Ascending aorta (tissue), 2 donors: ENCODE results near the gene ENDOV. TPM values are rescaled to one million over a fixed set of nuclear protein-coding genes. Genes with fewer than 3 reads are reported as not detected.

ENCODE experiments used
- DNase-seq, 2 donors: peaks; one replicate each; pipeline ENCODE4 v3.0.0-alpha.2; 2019; ENCODE audit warnings: low spot score in 2 of 2
- H3K27ac ChIP-seq, 2 donors: fragments of 200-600 bp; sonication (generic); one replicate each; pipeline ENCODE4 v1.5.1; 2016 to 2017; ENCODE audit warnings: mild to moderate bottlenecking in 1 of 2
- H3K27me3 ChIP-seq: fragments of 200-600 bp; sonication (generic); one replicate; pipeline ENCODE4 v1.5.1; 2017
- H3K36me3 ChIP-seq, 2 donors: fragments of 200-600 bp; sonication (generic); one replicate each; pipeline ENCODE4 v1.5.1; 2016
- H3K4me1 ChIP-seq, 2 donors: fragments of 200-600 bp; sonication (generic); one replicate each; pipeline ENCODE4 v1.5.1; 2016 to 2017; ENCODE audit warnings: mild to moderate bottlenecking in 1 of 2
- H3K4me3 ChIP-seq, 2 donors: fragments of 200-600 bp; sonication (generic); one replicate each; pipeline ENCODE4 v1.5.1; 2016 to 2017; ENCODE audit warnings: mild to moderate bottlenecking in 1 of 2
- H3K9me3 ChIP-seq, 2 donors: fragments of 200-600 bp; sonication (generic); one replicate each; pipeline ENCODE4 v1.5.1; 2016
- CTCF ChIP-seq, 3 experiments: fragments of 200-600 bp in 2 of 3; fragments of 450-650 bp in 1 of 3; sonication (generic) in 2 of 3; IDR thresholded peaks; one replicate each; pipeline ENCODE4 v1.5.1; 2016 to 2019; ENCODE audit warnings: antibody characterized with exemption in 3 of 3, mild to moderate bottlenecking in 1 of 3, moderate library complexity in 1 of 3
- intact Hi-C: fragments of 100-400 bp; cut with DNase I; formaldehyde crosslinking; loops from one replicate; pipeline ENCODE4 v1.15.1; 2023
- total RNA-seq: library from RNA; depleted of rRNA; stranded (reverse); fragments of >200 nt; gene quantifications from one replicate; pipeline ENCODE4 v1.1.0, GENCODE V29; 2016

Gene ENDOV
- total RNA-seq, 1 donor from 2014 or later = 18.0 TPM

GRCh38 chr17:80388601-80389000 is 26.4 kb upstream of the ENDOV start:
- H3K9me3 ChIP-seq = no peaks in the 10 kb centered on the region
- H3K4me3 ChIP-seq = no peak overlapping the region
- TF ChIP-seq CTCF (IDR thresholded peaks at IDR 0.05) = no peak
- no peaks in the 10 kb centered on the region for H3K4me1 ChIP-seq
- H3K36me3 ChIP-seq = peaks cover 94% of the 10 kb centered on the region in 2 donors
- H3K27ac ChIP-seq = no peak overlapping the region
- no peaks in the 10 kb centered on the region for H3K27me3 ChIP-seq
- DNase-seq = no peak
- intact Hi-C loops = no loop called here

GRCh38 chr17:80389011-80389995 is 25.7 kb upstream of the ENDOV start:
- Histone ChIP-seq H3K4me1 (no peaks in the 10 kb centered on the region), H3K36me3 (peaks cover 94 to 95% of the 10 kb centered on the region in 2 donors)

GRCh38 chr17:80393241-80393890 is 21.6 kb upstream of the ENDOV start:
- TF ChIP-seq CTCF (IDR thresholded peaks at IDR 0.05) = no peak
- no peak overlapping the region for H3K27ac ChIP-seq
- DNase-seq = no peak
- peaks cover 60 to 71% of the 10 kb centered on the region in 2 donors for H3K36me3 ChIP-seq
- no peaks in the 10 kb centered on the region for H3K9me3 ChIP-seq
- no peaks in the 10 kb centered on the region for H3K27me3 ChIP-seq
- no peaks in the 10 kb centered on the region for H3K4me1 ChIP-seq
- intact Hi-C loops = no loop called here
- no peak overlapping the region for H3K4me3 ChIP-seq

More at GRCh38 chr17:80389011-80389995, 25.7 kb upstream of the ENDOV start:
- Histone ChIP-seq H3K9me3 (no peaks in the 10 kb centered on the region), H3K4me3 (no peak overlapping the region), H3K27me3 (no peaks in the 10 kb centered on the region), H3K27ac (no peak overlapping the region)
- intact Hi-C loops = no loop called here
- DNase-seq = no peak
- TF ChIP-seq CTCF (IDR thresholded peaks at IDR 0.05) = no peak

- H3K36me3 ChIP-seq = peaks cover 54 to 65% of the 10 kb centered on the region in 2 donors
- H3K4me1 ChIP-seq = no peaks in the 10 kb centered on the region
- no peaks in the 10 kb centered on the region for H3K27me3 ChIP-seq
- H3K27ac ChIP-seq = no peak overlapping the region
- DNase-seq = no peak
- TF ChIP-seq CTCF (IDR thresholded peaks at IDR 0.05) = no peak
- H3K4me3 ChIP-seq = no peak overlapping the region
- no peaks in the 10 kb centered on the region for H3K9me3 ChIP-seq
- intact Hi-C loops = no loop called here
These were observed 21.0 kb upstream of the ENDOV start for GRCh38 chr17:80393961-80394360.

- Histone ChIP-seq H3K27ac (no peak overlapping the region), H3K36me3 (peaks cover 46 to 57% of the 10 kb centered on the region in 2 donors), H3K27me3 (no peaks in the 10 kb centered on the region), H3K9me3 (no peaks in the 10 kb centered on the region), H3K4me1 (no peaks in the 10 kb centered on the region), H3K4me3 (no peak overlapping the region)
- intact Hi-C loops = no loop called here
- no peak for TF ChIP-seq CTCF (IDR thresholded peaks at IDR 0.05)
- DNase-seq = no peak
These were observed 20.2 kb upstream of the ENDOV start for GRCh38 chr17:80394629-80395216.
